Erythroblast (primary cell): ENCODE measurements around the gene FGF12.

Experiments
- GATA1 ChIP-seq: IDR thresholded peaks from 2 replicates; pipeline ENCODE4 v1.6.1; 2011; ENCODE audit warnings: low read depth, mild to moderate bottlenecking, control low read depth, low read length, moderate library complexity
- POLR2A ChIP-seq: IDR thresholded peaks from 2 replicates; pipeline ENCODE4 v1.6.1; 2011; ENCODE audit warnings: mild to moderate bottlenecking, low read length

- TF ChIP-seq POLR2A (no peak), GATA1 (no peak)
These were observed 318.0 kb downstream of the FGF12 start for GRCh38 chr3:192409201-192409837.
